DND-41 (cell line): Measurements from ENCODE around the gene ZFP69B.

ENCODE experiments used
- ATAC-seq: fragments of 200-7000 bp; cut with Tn5 transposase; 3 replicates; pipeline ENCODE4 v1.9.1; 2021; ENCODE audit warnings: low read depth; ENCODE audit not compliant: insufficient read depth
- DNase-seq: peaks from one replicate; pipeline ENCODE4 v3.0.0-alpha.2; 2020
- H2AFZ ChIP-seq: 2 replicates; pipeline ENCODE4 v1.6.0; 2012; ENCODE audit warnings: low read depth, low read length
- H3K27ac ChIP-seq: 2 replicates; pipeline ENCODE4 v1.5.1; 2012; ENCODE audit warnings: low read length, inconsistent platforms
- H3K27me3 ChIP-seq: fragments of 200-600 bp; sonication (generic); 2 replicates; pipeline ENCODE4 v1.6.0; 2012; ENCODE audit warnings: low read length, mild to moderate bottlenecking, inconsistent platforms; ENCODE audit not compliant: insufficient read depth, poor library complexity
- H3K36me3 ChIP-seq: 2 replicates; pipeline ENCODE4 v1.5.1; 2012; ENCODE audit warnings: low read length, inconsistent platforms; ENCODE audit not compliant: insufficient read depth
- H3K4me1 ChIP-seq: 2 replicates; pipeline ENCODE4 v1.5.1; 2012; ENCODE audit warnings: mild to moderate bottlenecking, low read length; ENCODE audit not compliant: insufficient read depth
- H3K4me2 ChIP-seq: 2 replicates; pipeline ENCODE4 v1.6.0; 2012; ENCODE audit warnings: mild to moderate bottlenecking, moderate library complexity, low read length, inconsistent platforms; ENCODE audit not compliant: insufficient read depth
- H3K4me3 ChIP-seq, 2 experiments: fragments of 200-600 bp in 1 of 2; shearing (Covaris generic) in 1 of 2; 2 replicates each; pipeline ENCODE4 v1.5.1; 2012 to 2016; ENCODE audit warnings: inconsistent platforms in 2 of 2, low read length in 2 of 2, mild to moderate bottlenecking in 2 of 2, low read depth in 1 of 2, moderate library complexity in 1 of 2
- H3K79me2 ChIP-seq: 2 replicates; pipeline ENCODE4 v1.6.0; 2012; ENCODE audit warnings: low read length, inconsistent platforms; ENCODE audit not compliant: insufficient read depth
- H3K9ac ChIP-seq: 2 replicates; pipeline ENCODE4 v1.6.0; 2012; ENCODE audit warnings: low read depth, mild to moderate bottlenecking, inconsistent platforms, low read length, moderate library complexity
- H3K9me3 ChIP-seq: 2 replicates; pipeline ENCODE4 v1.5.1; 2012; ENCODE audit warnings: low read length, moderate library complexity, mild to moderate bottlenecking, inconsistent platforms; ENCODE audit not compliant: insufficient read depth, severe bottlenecking
- H4K20me1 ChIP-seq: 2 replicates; pipeline ENCODE4 v1.6.0; 2012; ENCODE audit warnings: low read length; ENCODE audit not compliant: insufficient read depth
- EZH2 ChIP-seq: IDR thresholded peaks from 3 replicates; pipeline ENCODE4 v1.6.1; 2012; ENCODE audit warnings: borderline replicate concordance, low read depth, mild to moderate bottlenecking, moderate library complexity, low read length, inconsistent platforms; ENCODE audit not compliant: severe bottlenecking
- TF ChIP-seq, protein P1 (sequence below): IDR thresholded peaks from 2 replicates; pipeline ENCODE4 v1.5.1; 2012; ENCODE audit warnings: borderline replicate concordance, low read length, moderate library complexity, mild to moderate bottlenecking; ENCODE audit not compliant: poor library complexity, severe bottlenecking; ENCODE audit errors: extremely low read depth

ZFP69B gene

DNA sequence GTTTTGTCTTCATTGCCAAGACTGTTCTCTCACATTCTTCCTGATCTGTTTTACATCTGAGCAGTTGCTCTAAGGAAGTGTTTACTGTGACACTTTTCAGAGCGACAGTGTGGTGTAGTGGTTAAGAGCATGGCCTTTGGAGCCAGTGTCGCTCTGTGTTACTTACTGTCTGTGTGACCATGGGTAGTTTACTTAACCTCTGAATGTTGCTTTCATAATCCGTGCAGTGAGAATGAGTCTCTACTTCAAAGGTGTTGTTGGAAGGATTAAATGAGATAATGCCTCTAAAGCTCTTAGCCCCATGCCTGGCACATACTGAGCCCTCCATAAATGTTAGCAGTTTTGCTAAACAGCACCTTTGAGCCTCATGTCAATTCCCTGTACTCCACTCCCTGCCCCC is 35.9 kb upstream of the ZFP69B start:
- DNase-seq, result no peak
- H3K4me3 ChIP-seq, result no peak overlapping the region
- H3K79me2 ChIP-seq, result no peaks in the 10 kb centered on the region
- no peaks in the 10 kb centered on the region for H4K20me1 ChIP-seq
- peaks cover 48% of the 10 kb centered on the region for H3K36me3 ChIP-seq
- no peak overlapping the region for H3K27ac ChIP-seq
- ATAC-seq, result no peak
- H3K9ac ChIP-seq, result no peak overlapping the region
- H3K4me1 ChIP-seq, result no peaks in the 10 kb centered on the region
- no peaks in the 10 kb centered on the region for H3K9me3 ChIP-seq
- no peaks in the 10 kb centered on the region for H3K27me3 ChIP-seq
- no peak overlapping the region for H3K4me2 ChIP-seq
- no peak overlapping the region for H2AFZ ChIP-seq
- TF ChIP-seq EZH2, result no peak
- TF ChIP-seq, protein P1, sequence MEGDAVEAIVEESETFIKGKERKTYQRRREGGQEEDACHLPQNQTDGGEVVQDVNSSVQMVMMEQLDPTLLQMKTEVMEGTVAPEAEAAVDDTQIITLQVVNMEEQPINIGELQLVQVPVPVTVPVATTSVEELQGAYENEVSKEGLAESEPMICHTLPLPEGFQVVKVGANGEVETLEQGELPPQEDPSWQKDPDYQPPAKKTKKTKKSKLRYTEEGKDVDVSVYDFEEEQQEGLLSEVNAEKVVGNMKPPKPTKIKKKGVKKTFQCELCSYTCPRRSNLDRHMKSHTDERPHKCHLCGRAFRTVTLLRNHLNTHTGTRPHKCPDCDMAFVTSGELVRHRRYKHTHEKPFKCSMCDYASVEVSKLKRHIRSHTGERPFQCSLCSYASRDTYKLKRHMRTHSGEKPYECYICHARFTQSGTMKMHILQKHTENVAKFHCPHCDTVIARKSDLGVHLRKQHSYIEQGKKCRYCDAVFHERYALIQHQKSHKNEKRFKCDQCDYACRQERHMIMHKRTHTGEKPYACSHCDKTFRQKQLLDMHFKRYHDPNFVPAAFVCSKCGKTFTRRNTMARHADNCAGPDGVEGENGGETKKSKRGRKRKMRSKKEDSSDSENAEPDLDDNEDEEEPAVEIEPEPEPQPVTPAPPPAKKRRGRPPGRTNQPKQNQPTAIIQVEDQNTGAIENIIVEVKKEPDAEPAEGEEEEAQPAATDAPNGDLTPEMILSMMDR, result no peak

GRCh38 chr1:40416709-40417108 is 33.6 kb upstream of the ZFP69B start:
- Histone ChIP-seq H3K4me2 (no peak overlapping the region), H2AFZ (no peak overlapping the region), H3K9me3 (no peaks in the 10 kb centered on the region), H4K20me1 (no peaks in the 10 kb centered on the region), H3K9ac (no peak overlapping the region), H3K27ac (no peak overlapping the region), H3K27me3 (no peaks in the 10 kb centered on the region), H3K4me3 (no peak overlapping the region), H3K4me1 (no peaks in the 10 kb centered on the region), H3K36me3 (peaks cover 47% of the 10 kb centered on the region), H3K79me2 (no peaks in the 10 kb centered on the region)
- no peak for DNase-seq
- no peak for ATAC-seq
- TF ChIP-seq, protein P1, result no peak
- no peak for TF ChIP-seq EZH2

- TF ChIP-seq, protein P1, result no peak
- no peak for TF ChIP-seq EZH2
- H3K9me3 ChIP-seq, result no peaks in the 10 kb centered on the region
- H3K9ac ChIP-seq, result no peak overlapping the region
- H3K27ac ChIP-seq, result no peak overlapping the region
- H2AFZ ChIP-seq, result no peak overlapping the region
- peaks cover 18% of the 10 kb centered on the region for H3K36me3 ChIP-seq
- no peak overlapping the region for H3K4me2 ChIP-seq
- H3K4me1 ChIP-seq, result no peaks in the 10 kb centered on the region
- no peak for ATAC-seq
- H3K79me2 ChIP-seq, result no peaks in the 10 kb centered on the region
- no peaks in the 10 kb centered on the region for H4K20me1 ChIP-seq
- no peak for DNase-seq
- H3K4me3 ChIP-seq, result no peak overlapping the region
- no peaks in the 10 kb centered on the region for H3K27me3 ChIP-seq
Measured at GRCh38 chr1:40421431-40422384, 28.6 kb upstream of the ZFP69B start.
